Heart right ventricle (tissue), 16 donors: ENCODE data around the gene OR6J1. TPM values are rescaled to one million over a fixed set of nuclear protein-coding genes. Genes with fewer than 3 reads are reported as not detected.
A peak's percentile ranks its signal among the peaks of the same experiment; 100 is the strongest.
"Not testable (repeated sequence)": the region's sequence is repeated elsewhere in the genome, so short reads cannot be mapped to it uniquely, and the experiment has no call there.

ENCODE experiments used
- ATAC-seq, 8 donors: fragments of 200-7000 bp; cut with Tn5 transposase; one replicate each; pipeline ENCODE4 v1.9.1; 2020; ENCODE audit warnings: mild to moderate bottlenecking in 8 of 8, moderate library complexity in 8 of 8, moderate number of reproducible peaks in 1 of 8
- DNase-seq, 2 donors: peaks; one replicate each; pipeline ENCODE4 v3.0.0-alpha.2; 2020
- H3K27ac ChIP-seq, 10 donors: fragments of 200-600 bp; sonication (generic) in 2 of 10; one replicate each; pipeline versions ENCODE4 v1.5.0 to v1.8.0; 2020 to 2022; ENCODE audit warnings: mild to moderate bottlenecking in 3 of 10
- H3K27me3 ChIP-seq, 7 donors: fragments of 200-600 bp; one replicate each; pipeline ENCODE4 v1.8.0; 2021 to 2022; ENCODE audit warnings: mild to moderate bottlenecking in 2 of 7
- H3K36me3 ChIP-seq, 9 donors: fragments of 200-600 bp; sonication (generic) in 1 of 9; one replicate each; pipeline versions ENCODE4 v1.5.0 to v1.8.0; 2020 to 2022; ENCODE audit warnings: mild to moderate bottlenecking in 2 of 9
- H3K4me1 ChIP-seq, 9 donors: fragments of 200-600 bp; sonication (generic) in 1 of 9; one replicate each; pipeline versions ENCODE4 v1.5.0 to v1.8.0; 2020 to 2022; ENCODE audit warnings: mild to moderate bottlenecking in 4 of 9
- H3K4me3 ChIP-seq, 10 donors: fragments of 200-600 bp; sonication (generic) in 2 of 10; one replicate each; pipeline versions ENCODE4 v1.5.0 to v1.8.0; 2020 to 2022; ENCODE audit warnings: mild to moderate bottlenecking in 7 of 10, moderate library complexity in 2 of 10
- H3K9me3 ChIP-seq, 11 donors: fragments of 200-600 bp in 10 of 11; sonication (generic) in 2 of 11; one replicate each; pipeline versions ENCODE4 v1.5.0 to v1.8.0; 2013 to 2022; ENCODE audit warnings: mild to moderate bottlenecking in 2 of 11, control low read depth in 1 of 11, moderate library complexity in 1 of 11
- CTCF ChIP-seq, 9 donors: fragments of 200-600 bp; sonication (generic) in 2 of 9; IDR thresholded peaks; one replicate each; pipeline versions ENCODE4 v1.5.0 to v1.8.0; 2021 to 2022; ENCODE audit warnings: antibody characterized with exemption in 9 of 9, mild to moderate bottlenecking in 5 of 9, moderate library complexity in 1 of 9
- WGBS, 2 donors: extraction: QIAGEN DNeasy Blood & Tissue Kit; methylation state at CpG; one replicate each; pipeline ENCODE4 v1.1.7; 2013; ENCODE audit warnings: inconsistent platforms in 1 of 2; 5-methylcytosine and 5-hydroxymethylcytosine counted together
- intact Hi-C, 10 donors: fragments of 100-400 bp; cut with DNase I; formaldehyde crosslinking; loops; one replicate each; pipeline versions ENCODE4 v1.11.1 to v1.14.2; 2022
- polyA plus RNA-seq, 2 donors: library from polyadenylated mRNA; stranded (reverse); fragments of 200-250 nt; gene quantifications; one replicate each; pipeline ENCODE4 v1.2.3, GENCODE V29; 2013
- total RNA-seq, 10 donors: library from RNA; stranded (reverse); fragmentation: NEBNext Ultra II Directional in 3 of 10; extraction: Animal tissue kit (Norgen Biotek cat#: 25700) in 3 of 10; gene quantifications; one replicate each; pipeline versions ENCODE4 v1.2.1 to v1.2.4, GENCODE V29; 2021 to 2023
- donor health status: Arrhythmogenic right ventricular cardiomyopathy.
- donor health status: ischemic (EF 13 %, LVEDD 7.1; RV severe dilation, severe dysfunction).
- donor health status: healthy with polysubstance abuse.
- donor health status: DM: no; HTN: yes; CAD: no.
- donor health status: DM: no; HTN: no; CAD: no.
- donor health status: ischemic (EF 25% LVEDD 6.9; RV normal size, moderate dysfunction).
- donor health status: ischemic (EF 25% LVEDD 5.7; RV mildly dilated, moderate dysfunction).
- donor health status: healthy.
- donor health status: DM: yes; HTN: yes; CAD: no.
- donor health status: Ischemic cardiomyopathy.
- donor health status: ischemic (EF 35%, LVEDD 5.7; RV mildly dilated, moderate dysfunction).
- donor health status: nonischemic (EF 11% LVEDD 7.7; RV severe dilation, severe dysfunction).
- donor health status: DM: yes; HTN: yes; CAD: no.
- donor health status: PGD.
- donor health status: ischemic (EF 29% LVEDD 5.4; RV normal size, mild dysfunction).
- donor health status: nonischemic (EF 23%, LVEDD 6.1; RV moderate dilation, normal function).

The OR6J1 gene
- total and polyA plus RNA-seq, 12 donors = not detected

GRCh38 chr14:22593189-22593588 lies 51.0 kb downstream of the OR6J1 start:
- intact Hi-C loops = no loop called here
- no peaks in the 10 kb centered on the region for H3K36me3 ChIP-seq
- 33 to 44% methylated on average over 3 of the region's 3 CpGs for WGBS, 2 donors

GRCh38 chr14:22589096-22589839 lies 54.9 kb downstream of the OR6J1 start, which contains the start of gene DAD1:
Gene DAD1, minus strand, starts transcription at chr14:22589224. Its CDS starts 67 bp downstream, at chr14:22589157.
- peak within 1 kb of the TSS; percentile 48 to 94 (median 73) for H3K4me3 ChIP-seq
- peak; percentile 98 to 99 (median 99) for ATAC-seq
- H3K27me3 ChIP-seq = no peaks in the 10 kb centered on the region
- peak within 1 kb of the TSS; percentile 76 to 96 (median 90) for H3K27ac ChIP-seq
- H3K4me1 ChIP-seq = peaks cover 3 to 55% (median 47%) of the 10 kb centered on the region in 9 donors
- 0% methylated on average over 44 of the region's 44 CpGs for WGBS, 2 donors
- peak; percentile 99 for DNase-seq
- intact Hi-C loops = loop anchor here in 3 of 10 donors (2.0 to 10.0 kb wide), 4 partner anchors 28 to 476 kb away; partner anchors contain the start of gene OXA1L (in 1 of the 3)
- no peaks in the 10 kb centered on the region for H3K9me3 ChIP-seq
- peaks cover 0 to 16% (median 0%) of the 10 kb centered on the region in 9 donors for H3K36me3 ChIP-seq
- TF ChIP-seq CTCF (IDR thresholded peaks at IDR 0.05) = no peak

More at GRCh38 chr14:22593189-22593588, 51.0 kb downstream of the OR6J1 start:
- Histone ChIP-seq H3K27me3 (no peaks in the 10 kb centered on the region), H3K9me3 (no peaks in the 10 kb centered on the region), H3K4me1 (peaks cover 0 to 23% (median 10%) of the 10 kb centered on the region in 9 donors), H3K4me3 (no peak overlapping the region), H3K27ac (no peak overlapping the region)
- no peak for DNase-seq
- no peak for TF ChIP-seq CTCF (IDR thresholded peaks at IDR 0.05)
- ATAC-seq = no peak

- DNase-seq (no peak), ATAC-seq (no peak)
- H3K27ac ChIP-seq = peak overlapping the region; percentile 25 to 96 (median 90)
- TF ChIP-seq CTCF (IDR thresholded peaks at IDR 0.05) = no peak
- H3K36me3 ChIP-seq = peaks cover 0 to 16% (median 0%) of the 10 kb centered on the region in 9 donors
- 3% methylated on average over 17 of the region's 17 CpGs for WGBS, 2 donors
- H3K4me1 ChIP-seq = peaks cover 3 to 62% (median 53%) of the 10 kb centered on the region in 9 donors
- intact Hi-C loops = loop anchor here in 3 of 10 donors (2.0 to 10.0 kb wide), 4 partner anchors 28 to 476 kb away; partner anchors contain the start of gene OXA1L (in 1 of the 3)
- H3K27me3 ChIP-seq = no peaks in the 10 kb centered on the region
- peak overlapping the region; percentile 48 to 94 (median 73) for H3K4me3 ChIP-seq
- no peaks in the 10 kb centered on the region for H3K9me3 ChIP-seq
These were observed 55.5 kb downstream of the OR6J1 start for GRCh38 chr14:22588526-22589095.

- peak overlapping the region; percentile 48 to 94 (median 73) for H3K4me3 ChIP-seq
- peaks cover 3 to 66% (median 53%) of the 10 kb centered on the region in 9 donors for H3K4me1 ChIP-seq
- ATAC-seq, H3K9me3 ChIP-seq, DNase-seq, H3K27me3 ChIP-seq: not testable (repeated sequence)
- peaks cover 0 to 22% (median 0%) of the 10 kb centered on the region in 9 donors for H3K36me3 ChIP-seq
- WGBS, 2 donors = 80 to 86% methylated on average over 10 of the region's 10 CpGs
- peak overlapping the region in 6 of 10 donors; percentile 80 to 95 (median 92) for H3K27ac ChIP-seq
- intact Hi-C loops = loop anchor here in 3 of 10 donors (2.0 to 10.0 kb wide), 4 partner anchors 27 to 477 kb away; partner anchors contain the start of gene OXA1L (in 1 of the 3)
These were observed 56.3 kb downstream of the OR6J1 start for GRCh38 chr14:22587677-22588422.
